HepG2 (cell line): Measurements from ENCODE around the gene STK10. TPM values are rescaled to one million over a fixed set of nuclear protein-coding genes. Genes with fewer than 3 reads are reported as not detected.
A peak's percentile ranks its signal among the peaks of the same experiment; 100 is the strongest.

Experiments used
- CHD4 ChIP-seq: fragments of 200-600 bp; sonication (generic); IDR thresholded peaks from 2 replicates; pipeline ENCODE4 v1.7.0; 2017; ENCODE audit warnings: mild to moderate bottlenecking, low read length, borderline replicate concordance
- SP5 ChIP-seq: IDR thresholded peaks from 2 replicates; pipeline ENCODE4 v1.6.1; 2016; ENCODE audit warnings: low read depth, borderline replicate concordance
- XBP1 ChIP-seq: sonication (generic); formaldehyde crosslinking; IDR thresholded peaks from 2 replicates; pipeline ENCODE4 v1.5.0; 2020; ENCODE audit warnings: missing genetic modification reagents
- ZBTB3 ChIP-seq: sonication (generic); formaldehyde crosslinking; IDR thresholded peaks from 2 replicates; pipeline ENCODE4 v1.4.0; 2020; ENCODE audit warnings: low read depth, mild to moderate bottlenecking, moderate library complexity, missing genetic modification reagents, borderline replicate concordance
- ZBTB40 ChIP-seq, 2 experiments: fragments of 450-650 bp in 1 of 2; sonication (generic) in 1 of 2; formaldehyde crosslinking in 1 of 2; IDR thresholded peaks; 2 replicates each; pipeline versions ENCODE4 v1.6.1 to v1.8.0; 2016 to 2022; ENCODE audit warnings: antibody characterized with exemption in 1 of 2, mild to moderate bottlenecking in 1 of 2, missing genetic modification reagents in 1 of 2
- ZFX ChIP-seq: sonication (generic); formaldehyde crosslinking; IDR thresholded peaks from 2 replicates; pipeline ENCODE4 v1.4.0; 2020; ENCODE audit warnings: mild to moderate bottlenecking, low read depth, missing genetic modification reagents, moderate library complexity
- ZNF296 ChIP-seq: sonication (generic); formaldehyde crosslinking; conservative IDR thresholded peaks from 2 replicates; pipeline ENCODE4 v1.5.0; 2020; ENCODE audit warnings: mild to moderate bottlenecking, missing genetic modification reagents
- ZNF33B ChIP-seq: sonication (generic); formaldehyde crosslinking; IDR thresholded peaks from 2 replicates; pipeline ENCODE4 v1.5.1; 2020; ENCODE audit warnings: mild to moderate bottlenecking, missing genetic modification reagents
- ZNF687 ChIP-seq: sonication (generic); formaldehyde crosslinking; IDR thresholded peaks from 2 replicates; pipeline ENCODE4 v1.5.1; 2020; ENCODE audit warnings: mild to moderate bottlenecking, missing genetic modification reagents, moderate library complexity
- polyA plus RNA-seq, 8 experiments: library from polyadenylated mRNA; depleted of rRNA in 3 of 8; stranded (reverse) in 7 of 8; unstranded in 1 of 8; fragments of >200 nt; fragmentation: Illumina TruSeq in 4 of 8; extraction: Trizol in 4 of 8; gene quantifications; 2 replicates each; pipeline versions ENCODE4 v1.2.1 to v1.2.3, GENCODE V29; 2011 to 2016; ENCODE audit warnings: low read depth in 4 of 8, missing spikeins in 1 of 8, mixed read lengths in 1 of 8; ENCODE audit not compliant: insufficient read depth in 1 of 8
- total RNA-seq, 5 experiments: library from RNA; depleted of rRNA; stranded (reverse); fragments of >200 nt; fragmentation: Illumina TruSeq; extraction: Trizol; gene quantifications; 2 replicates each; pipeline ENCODE4 v1.2.3, GENCODE V29; 2016; ENCODE audit warnings: low read depth in 1 of 5

The STK10 gene
- total and polyA plus RNA-seq, 2 of the 13 experiments (the other 11 are each of a cell fraction or from before 2014, with no cell fraction given) = 7.0 to 7.2 TPM

DNA sequence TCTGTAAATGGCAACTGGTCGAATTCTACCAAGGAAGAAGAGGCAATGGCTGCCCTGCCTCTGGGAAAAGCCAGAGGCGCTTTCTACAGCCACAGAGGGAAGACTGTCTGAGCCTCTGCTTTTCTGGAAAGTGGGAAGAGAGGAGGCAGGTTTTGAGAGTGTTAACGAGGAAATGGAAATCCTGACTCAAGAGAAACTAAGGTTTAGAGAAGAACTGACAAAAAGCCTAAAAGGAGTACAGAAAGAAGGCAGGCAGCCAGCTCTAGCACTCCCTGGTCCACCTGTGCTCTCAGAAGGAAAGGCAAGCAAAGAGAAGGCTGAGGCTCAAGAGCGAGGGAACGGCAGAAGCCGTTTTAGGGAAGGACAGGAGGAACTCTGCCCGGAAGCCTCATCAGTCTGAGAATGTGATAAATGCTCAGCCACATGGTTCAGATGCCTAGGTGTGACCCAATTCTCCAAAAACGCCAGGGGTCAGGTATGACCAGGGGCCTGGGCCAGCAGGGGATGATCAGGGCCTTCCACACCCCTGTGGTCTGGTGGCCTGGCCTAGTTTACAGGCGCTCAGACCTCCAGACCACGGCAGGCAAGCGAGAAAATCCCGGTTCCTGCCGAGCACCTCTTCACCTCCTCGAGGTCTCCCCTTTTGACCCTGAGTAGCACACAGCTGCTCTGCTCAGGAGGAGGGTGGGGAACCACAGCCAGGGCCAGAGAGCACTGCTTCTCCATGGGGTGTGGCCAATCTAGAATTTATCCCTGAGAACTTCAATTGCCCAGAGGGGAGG is 101.6 kb downstream of the STK10 start (continued):
- no peak for TF ChIP-seq ZBTB40 (IDR thresholded peaks at IDR 0.05)
- no peak for TF ChIP-seq ZBTB40 (CRISPR knock-in tag; IDR thresholded peaks at IDR 0.05)
- TF ChIP-seq ZNF296 (CRISPR knock-in tag) = no peak
- TF ChIP-seq SP5 (CRISPR knock-in tag) = no peak
- TF ChIP-seq CHD4 = no peak
- peak; percentile 52 for TF ChIP-seq ZNF687 (CRISPR knock-in tag)
- no peak for TF ChIP-seq ZBTB3 (CRISPR knock-in tag)
- 0 out of 2 replicates have a peak, but pooled peaks have one; percentile 46 for TF ChIP-seq ZNF33B
- TF ChIP-seq ZFX (CRISPR knock-in tag) = 0 out of 2 replicates have a peak, but pooled peaks have one; percentile 15
- no peak for TF ChIP-seq XBP1 (CRISPR knock-in tag)
- TF ChIP-seq, all 625 proteins: peak for 6
